Stomach smooth muscle (tissue), 2 donors: Measurements from ENCODE around the gene LNX2.

Experiments
- H3K27ac ChIP-seq: one replicate; pipeline ENCODE4 v1.7.0; 2013; ENCODE audit warnings: mild to moderate bottlenecking, low read length, inconsistent platforms
- H3K27me3 ChIP-seq, 2 donors: one replicate each; pipeline ENCODE4 v1.7.0; 2013; ENCODE audit warnings: low read length in 2 of 2; ENCODE audit not compliant: insufficient read depth in 2 of 2, control insufficient read depth in 1 of 2
- H3K36me3 ChIP-seq, 2 donors: one replicate each; pipeline ENCODE4 v1.7.0; 2013; ENCODE audit warnings: low read length in 2 of 2; ENCODE audit not compliant: control insufficient read depth in 2 of 2, insufficient read depth in 2 of 2
- H3K4me1 ChIP-seq: one replicate; pipeline ENCODE4 v1.7.0; 2013; ENCODE audit warnings: low read length; ENCODE audit not compliant: control insufficient read depth, insufficient read depth
- H3K4me3 ChIP-seq, 2 donors: one replicate each; pipeline ENCODE4 v1.7.0; 2013; ENCODE audit warnings: low read length in 2 of 2
- H3K9ac ChIP-seq, 2 donors: one replicate each; pipeline ENCODE4 v1.7.0; 2013; ENCODE audit warnings: low read length in 2 of 2, mild to moderate bottlenecking in 1 of 2
- H3K9me3 ChIP-seq, 2 donors: one replicate each; pipeline ENCODE4 v1.7.0; 2013; ENCODE audit warnings: low read length in 2 of 2; ENCODE audit not compliant: control insufficient read depth in 2 of 2
- donor health status: healthy.
- donor health status: Pancreatic carcinoma.

LNX2 gene

GRCh38 chr13:27593267-27593666 is 27.1 kb downstream of the LNX2 start:
- H3K4me3 ChIP-seq: no peak overlapping the region
- H3K9ac ChIP-seq: no peak overlapping the region
- no peak overlapping the region for H3K27ac ChIP-seq
- no peaks in the 10 kb centered on the region for H3K4me1 ChIP-seq
- no peaks in the 10 kb centered on the region for H3K27me3 ChIP-seq
- no peaks in the 10 kb centered on the region for H3K9me3 ChIP-seq
- H3K36me3 ChIP-seq: no peaks in the 10 kb centered on the region

- Histone ChIP-seq H3K27ac (no peak overlapping the region), H3K4me3 (no peak overlapping the region), H3K9ac (no peak overlapping the region), H3K9me3 (no peaks in the 10 kb centered on the region), H3K4me1 (no peaks in the 10 kb centered on the region), H3K36me3 (no peaks in the 10 kb centered on the region), H3K27me3 (no peaks in the 10 kb centered on the region)
Observed at GRCh38 chr13:27592865-27593264, 27.5 kb downstream of the LNX2 start.

- Histone ChIP-seq H3K9ac (no peak overlapping the region), H3K27me3 (no peaks in the 10 kb centered on the region), H3K36me3 (no peaks in the 10 kb centered on the region), H3K9me3 (no peaks in the 10 kb centered on the region), H3K4me1 (no peaks in the 10 kb centered on the region), H3K27ac (no peak overlapping the region), H3K4me3 (no peak overlapping the region)
Observed at GRCh38 chr13:27588405-27588804, 31.9 kb downstream of the LNX2 start.

- Histone ChIP-seq H3K9me3 (no peaks in the 10 kb centered on the region), H3K27ac (no peak overlapping the region), H3K36me3 (no peaks in the 10 kb centered on the region), H3K4me3 (no peak overlapping the region), H3K4me1 (no peaks in the 10 kb centered on the region), H3K9ac (no peak overlapping the region), H3K27me3 (no peaks in the 10 kb centered on the region)
Observed at GRCh38 chr13:27587095-27587746, 33.1 kb downstream of the LNX2 start.

- Histone ChIP-seq H3K27me3 (no peaks in the 10 kb centered on the region), H3K4me3 (no peak overlapping the region), H3K9me3 (no peaks in the 10 kb centered on the region), H3K9ac (no peak overlapping the region), H3K4me1 (no peaks in the 10 kb centered on the region), H3K36me3 (peaks cover 0 to 3% of the 10 kb centered on the region in 2 donors), H3K27ac (no peak overlapping the region)
Observed at GRCh38 chr13:27583645-27584044, 36.7 kb downstream of the LNX2 start.

- Histone ChIP-seq H3K4me3 (no peak overlapping the region), H3K4me1 (no peaks in the 10 kb centered on the region), H3K27ac (no peak overlapping the region), H3K36me3 (peaks cover 0 to 3% of the 10 kb centered on the region in 2 donors), H3K9ac (no peak overlapping the region), H3K27me3 (no peaks in the 10 kb centered on the region), H3K9me3 (no peaks in the 10 kb centered on the region)
Observed at GRCh38 chr13:27578121-27579030, 42.0 kb downstream of the LNX2 start.

GRCh38 chr13:27574661-27575060 is 45.7 kb downstream of the LNX2 start:
- H3K9ac ChIP-seq: no peak overlapping the region
- no peaks in the 10 kb centered on the region for H3K27me3 ChIP-seq
- no peaks in the 10 kb centered on the region for H3K4me1 ChIP-seq
- H3K4me3 ChIP-seq: no peak overlapping the region
- no peak overlapping the region for H3K27ac ChIP-seq
- H3K9me3 ChIP-seq: no peaks in the 10 kb centered on the region
- no peaks in the 10 kb centered on the region for H3K36me3 ChIP-seq

GRCh38 chr13:27573265-27573664 is 47.1 kb downstream of the LNX2 start:
- H3K36me3 ChIP-seq: peaks cover 4% of the 10 kb centered on the region in 2 donors
- no peaks in the 10 kb centered on the region for H3K4me1 ChIP-seq
- H3K27ac ChIP-seq: no peak overlapping the region

GRCh38 chr13:27572234-27572901 is 48.0 kb downstream of the LNX2 start:
- Histone ChIP-seq H3K27me3 (no peaks in the 10 kb centered on the region), H3K9me3 (no peaks in the 10 kb centered on the region), H3K9ac (no peak overlapping the region), H3K27ac (no peak overlapping the region), H3K36me3 (peaks cover 7 to 13% of the 10 kb centered on the region in 2 donors), H3K4me1 (no peaks in the 10 kb centered on the region), H3K4me3 (no peak overlapping the region)

More at GRCh38 chr13:27573265-27573664, 47.1 kb downstream of the LNX2 start:
- H3K27me3 ChIP-seq: no peaks in the 10 kb centered on the region
- H3K4me3 ChIP-seq: no peak overlapping the region
- H3K9ac ChIP-seq: no peak overlapping the region
- no peaks in the 10 kb centered on the region for H3K9me3 ChIP-seq

GRCh38 chr13:27570906-27571305 is 49.4 kb downstream of the LNX2 start:
- Histone ChIP-seq H3K4me1 (no peaks in the 10 kb centered on the region), H3K27ac (no peak overlapping the region), H3K9me3 (no peaks in the 10 kb centered on the region), H3K36me3 (peaks cover 15 to 26% of the 10 kb centered on the region in 2 donors), H3K4me3 (no peak overlapping the region), H3K27me3 (no peaks in the 10 kb centered on the region), H3K9ac (no peak overlapping the region)
